ENCODE data around the gene RARG. TPM values are rescaled to one million over a fixed set of nuclear protein-coding genes. Genes with fewer than 3 reads are reported as not detected.

Gene RARG
- total and polyA plus RNA-seq, 2 of the 4 experiments (the other 2 are of a cell fraction): 7.9 to 30.9 TPM

GRCh38 chr12:53170876-53171724, 60.9 kb downstream of the RARG start:
- CTCF ChIA-PET: no interaction called here
- no peak for ATAC-seq (ENCODE audit: low read depth)
- TF ChIP-seq SMC3 (IDR thresholded peaks at IDR 0.05; ENCODE audit: low read depth, low read length): no peak
- TF ChIP-seq RAD21 (IDR thresholded peaks at IDR 0.05; ENCODE audit: low read length): no peak
- TF ChIP-seq MAZ (IDR thresholded peaks at IDR 0.05; ENCODE audit: borderline replicate concordance, low read depth, low read length): no peak
- no peak for TF ChIP-seq CTCF (conservative IDR thresholded peaks at IDR 0.05; ENCODE audit: low read depth, low read length)
- TF ChIP-seq MAFK (IDR thresholded peaks at IDR 0.05; ENCODE audit: low read depth, low read length): no peak
- no peak for TF ChIP-seq RFX5 (IDR thresholded peaks at IDR 0.05; ENCODE audit: low read depth, low read length)
- TF ChIP-seq MXI1 (IDR thresholded peaks at IDR 0.05; ENCODE audit: borderline replicate concordance, low read depth, low read length): no peak
- no peak for TF ChIP-seq POLR2A (IDR thresholded peaks at IDR 0.05; ENCODE audit: low read depth, low read length)
- TF ChIP-seq RCOR1 (IDR thresholded peaks at IDR 0.05; ENCODE audit: insufficient replicate concordance, low read length): no peak
- no peak for TF ChIP-seq CHD1 (IDR thresholded peaks at IDR 0.05; ENCODE audit: low read depth, low read length)
- no peak for TF ChIP-seq NFE2L2 (IDR thresholded peaks at IDR 0.05; ENCODE audit: low read depth, low read length)
- no peak for TF ChIP-seq FOS (IDR thresholded peaks at IDR 0.05; ENCODE audit: low read depth, low read length)
- no peak for TF ChIP-seq USF2 (IDR thresholded peaks at IDR 0.05; ENCODE audit: low read depth, low read length)
- no peak for TF ChIP-seq BHLHE40 (IDR thresholded peaks at IDR 0.05; ENCODE audit: low read depth, low read length)
- TF ChIP-seq, protein P1, sequence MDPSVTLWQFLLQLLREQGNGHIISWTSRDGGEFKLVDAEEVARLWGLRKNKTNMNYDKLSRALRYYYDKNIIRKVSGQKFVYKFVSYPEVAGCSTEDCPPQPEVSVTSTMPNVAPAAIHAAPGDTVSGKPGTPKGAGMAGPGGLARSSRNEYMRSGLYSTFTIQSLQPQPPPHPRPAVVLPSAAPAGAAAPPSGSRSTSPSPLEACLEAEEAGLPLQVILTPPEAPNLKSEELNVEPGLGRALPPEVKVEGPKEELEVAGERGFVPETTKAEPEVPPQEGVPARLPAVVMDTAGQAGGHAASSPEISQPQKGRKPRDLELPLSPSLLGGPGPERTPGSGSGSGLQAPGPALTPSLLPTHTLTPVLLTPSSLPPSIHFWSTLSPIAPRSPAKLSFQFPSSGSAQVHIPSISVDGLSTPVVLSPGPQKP (IDR thresholded peaks at IDR 0.05; ENCODE audit: borderline replicate concordance, low read depth, low read length): no peak

More at GRCh38 chr12:53170876-53171724, 60.9 kb downstream of the RARG start:
- H2BK20ac ChIP-seq (ENCODE audit: low read depth, low read length): no peak overlapping the region
- H3K9me1 ChIP-seq (ENCODE audit: insufficient read depth, low read length): peaks cover 22% of the 10 kb centered on the region
- DNase-seq: no peak
- H3K27ac ChIP-seq (ENCODE audit: insufficient read depth, low read length): no peak overlapping the region
- H3K18ac ChIP-seq (ENCODE audit: low read depth, low read length): no peak overlapping the region
- H3K9me3 ChIP-seq (ENCODE audit: control insufficient read depth, insufficient read depth, low read length): no peaks in the 10 kb centered on the region
- no CpG with 5 or more reads among the region's 14 CpGs for WGBS, 2 experiments (ENCODE audit: extremely low coverage in 2 of 2, insufficient read length in 1 of 2)
- no peak overlapping the region for H4K8ac ChIP-seq (ENCODE audit: low read depth in 2 of 2, low read length in 2 of 2)
- H3K79me1 ChIP-seq (ENCODE audit: low read depth in 1 of 2, low read length in 2 of 2): peaks cover 0 to 24% of the 10 kb centered on the region in 2 experiments; a peak in 2 of 4 replicates
- no peak overlapping the region for H2BK5ac ChIP-seq (ENCODE audit: low read depth, low read length, poor library complexity, severe bottlenecking)
- H2AK9ac ChIP-seq (replicated peaks; ENCODE audit: low read depth, low read length, poor library complexity): peak overlapping the region; percentile 78
- H3K4me1 ChIP-seq (ENCODE audit: control insufficient read depth, insufficient read depth, low read length): peaks cover 19% of the 10 kb centered on the region
- H4K20me1 ChIP-seq (ENCODE audit: insufficient read depth, low read length): no peaks in the 10 kb centered on the region
- no peak overlapping the region for H3K4me3 ChIP-seq (ENCODE audit: insufficient read depth, low read depth, low read length)
- dilution Hi-C loops (cut with HindIII; ENCODE audit: low sequenced_read_pairs, unreplicated experiment): no loop called here
- in situ Hi-C loops (cut with MboI; ENCODE audit: low sequenced_read_pairs): no loop called here
- no peak overlapping the region for H2BK120ac ChIP-seq (ENCODE audit: low read depth, low read length)
- H2BK15ac ChIP-seq (ENCODE audit: low read depth, low read length): no peak overlapping the region; the same call in 2 of the 3 replicates
- no peak overlapping the region for H4K5ac ChIP-seq (ENCODE audit: low read depth, low read length)
- intact Hi-C loops (cut with micrococcal nuclease): no loop called here
- no peak overlapping the region; the same call in 1 of the 2 replicates for H3K9ac ChIP-seq (ENCODE audit: low read depth, low read length)
- BruUV-seq (replicated peaks): no TSS peak
- H2AFZ ChIP-seq (replicated peaks; ENCODE audit: low read length, poor library complexity): peak overlapping the region; percentile 75
- H3K23ac ChIP-seq (ENCODE audit: low read depth, low read length): no peak overlapping the region
- H4K91ac ChIP-seq (ENCODE audit: insufficient read depth, low read depth, low read length): no peak overlapping the region; the same call in 1 of the 2 replicates
- POLR2A ChIA-PET (ENCODE audit: unreplicated experiment): no interaction called here
- H3K56ac ChIP-seq (ENCODE audit: extremely low read depth, insufficient read depth, low read length): no peak overlapping the region
- H3K27me3 ChIP-seq (ENCODE audit: control insufficient read depth, insufficient read depth, low read length): no peaks in the 10 kb centered on the region
- H3K4ac ChIP-seq (ENCODE audit: low read depth, low read length): 0 out of 2 replicates have a peak overlapping the region, but pooled peaks have one; percentile 50
- peak overlapping the region; percentile 38 for H2AK5ac ChIP-seq (ENCODE audit: low read depth, low read length)
- peak overlapping the region; percentile 67; the same call in 1 of the 2 replicates for H3K14ac ChIP-seq (replicated peaks; ENCODE audit: low read depth, low read length)
- H3K4me2 ChIP-seq (ENCODE audit: low read depth, low read length): no peak overlapping the region
- peaks cover 22% of the 10 kb centered on the region for H3K36me3 ChIP-seq (ENCODE audit: control insufficient read depth, insufficient read depth, low read length)
